Adrenal gland (tissue), 12 donors: Measurements from ENCODE around the gene NSMF. TPM values are rescaled to one million over a fixed set of nuclear protein-coding genes. Genes with fewer than 3 reads are reported as not detected.
"Not testable (repeated sequence)": the region's sequence is repeated elsewhere in the genome, so short reads cannot be mapped to it uniquely, and the experiment has no call there.

Experiments used
- DNase-seq, 7 donors: peaks; one replicate each; pipeline ENCODE4 v3.0.0-alpha.2; 2019 to 2020
- H3K27ac ChIP-seq, 5 donors: fragments of 200-600 bp; sonication (generic) in 4 of 5; 1 replicate in 3 of 5; 2 replicates in 2 of 5; pipeline versions ENCODE4 v1.5.1 to v1.8.0; 2016 to 2020; ENCODE audit warnings: mild to moderate bottlenecking in 1 of 5
- H3K27me3 ChIP-seq: fragments of 200-600 bp; 2 replicates; pipeline ENCODE4 v1.8.0; 2021
- H3K36me3 ChIP-seq, 2 donors: fragments of 200-600 bp; replicated peaks in 1 of 2; 1 replicate in 1 of 2; 2 replicates in 1 of 2; pipeline versions ENCODE4 v1.5.1 to v1.8.0; 2018 to 2022
- H3K4me1 ChIP-seq, 2 donors: fragments of 200-600 bp; replicated peaks in 1 of 2; 1 replicate in 1 of 2; 2 replicates in 1 of 2; pipeline versions ENCODE4 v1.5.1 to v1.8.0; 2018 to 2021
- H3K4me3 ChIP-seq, 4 donors: fragments of 200-600 bp; sonication (generic) in 3 of 4; one replicate each; pipeline ENCODE4 v1.5.1; 2016 to 2018
- H3K9me3 ChIP-seq, 3 donors: fragments of 200-600 bp; sonication (generic) in 1 of 3; replicated peaks in 1 of 3; 1 replicate in 2 of 3; 2 replicates in 1 of 3; pipeline versions ENCODE4 v1.5.1 to v1.8.0; 2016 to 2021
- CTCF ChIP-seq, 6 experiments: fragments of 450-650 bp in 4 of 6; fragments of 200-600 bp in 2 of 6; sonication (generic) in 1 of 6; IDR thresholded peaks; 1 replicate in 5 of 6; 2 replicates in 1 of 6; pipeline versions ENCODE4 v1.5.1 to v1.8.0; 2016 to 2021; ENCODE audit warnings: antibody characterized with exemption in 6 of 6, mild to moderate bottlenecking in 2 of 6, moderate library complexity in 1 of 6
- POLR2A ChIP-seq, 2 donors: fragments of 450-650 bp; IDR thresholded peaks; one replicate each; pipeline ENCODE4 v1.6.1; 2017; ENCODE audit warnings: antibody characterized with exemption in 2 of 2, mild to moderate bottlenecking in 2 of 2, moderate library complexity in 1 of 2
- WGBS, 4 donors: extraction: QIAGEN DNeasy Blood & Tissue Kit in 2 of 4; methylation state at CpG; one replicate each; pipeline versions ENCODE4 v1.1.5 to v1.1.7; 2013 to 2017; 5-methylcytosine and 5-hydroxymethylcytosine counted together
- intact Hi-C, 2 donors: fragments of 100-400 bp; cut with DNase I; formaldehyde crosslinking; loops; one replicate each; pipeline versions ENCODE4 v1.14.1 to v1.15.0; 2022 to 2023
- polyA plus RNA-seq, 3 donors: library from polyadenylated mRNA; stranded (reverse); fragments of 200-250 nt in 2 of 3; fragments of 350-450 nt in 1 of 3; fragmentation: Illumina TruSeq in 1 of 3; extraction: RNeasy Lipid Tissue Mini Kit (QIAGEN cat#74804) in 1 of 3; gene quantifications; one replicate each; pipeline ENCODE4 v1.2.3, GENCODE V29; 2013 to 2014
- total RNA-seq, 9 donors: library from RNA; depleted of rRNA in 4 of 9; stranded (reverse); fragments of >200 nt in 4 of 9; fragments of 120-200 nt in 1 of 9; fragmentation: NEBNext Ultra II Directional in 1 of 9; extraction: Animal tissue kit (Norgen Biotek cat#: 25700) in 1 of 9; gene quantifications; one replicate each; pipeline versions ENCODE4 v1.1.0 to v1.2.4, GENCODE V29; 2013 to 2023
- donor health status: healthy with polysubstance abuse.
- donor health status: Bipolar disorder and iron deficiency.
- donor health status: DM: yes; HTN: yes; CAD: no.
- donor health status: DM: no; HTN: no; CAD: no.
- donor health status: DM: no; HTN: no; CAD: no.
- donor health status: DM: yes; HTN: yes; CAD: no.

NSMF gene
- total and polyA plus RNA-seq, 12 donors = 8.7 to 118 (median 25.9) TPM

GRCh38 chr9:137453643-137454081, 5.5 kb downstream of the NSMF start:
- Histone ChIP-seq H3K27ac (no peak overlapping the region), H3K9me3 (no peaks in the 10 kb centered on the region), H3K27me3 (no peaks in the 10 kb centered on the region), H3K4me3 (peak overlapping the region in 1 of 4 donors; percentile 20), H3K4me1 (peaks cover 17 to 21% of the 10 kb centered on the region in 2 donors), H3K36me3 (peaks cover 0 to 14% of the 10 kb centered on the region in 2 donors)
- no peak for TF ChIP-seq CTCF (IDR thresholded peaks at IDR 0.05)
- TF ChIP-seq POLR2A (IDR thresholded peaks at IDR 0.05) = no peak
- 15 to 31% (median 23%) methylated on average over 6 to 25 of the region's 25 CpGs for WGBS, 4 donors
- DNase-seq = peak; percentile 76 to 88 (median 78)
- intact Hi-C loops = no loop called here

GRCh38 chr9:137452761-137453642, 6.1 kb downstream of the NSMF start:
- intact Hi-C loops = no loop called here
- Histone ChIP-seq H3K27ac (no peak overlapping the region), H3K4me3 (peak overlapping the region in 1 of 4 donors; percentile 20), H3K27me3 (no peaks in the 10 kb centered on the region), H3K36me3 (peaks cover 0 to 14% of the 10 kb centered on the region in 2 donors), H3K9me3 (no peaks in the 10 kb centered on the region), H3K4me1 (peaks cover 10 to 15% of the 10 kb centered on the region in 2 donors)
- TF ChIP-seq POLR2A (IDR thresholded peaks at IDR 0.05) (no peak), CTCF (IDR thresholded peaks at IDR 0.05) (no peak)
- WGBS, 4 donors = 82 to 97% (median 86%) methylated on average over 6 to 43 of the region's 43 CpGs
- DNase-seq = peak in 4 of 7 donors; percentile 24 to 51 (median 27)

GRCh38 chr9:137452006-137452760, 7.0 kb downstream of the NSMF start:
- Histone ChIP-seq H3K9me3 (no peaks in the 10 kb centered on the region), H3K27ac (no peak overlapping the region), H3K36me3 (peaks cover 0 to 12% of the 10 kb centered on the region in 2 donors), H3K27me3 (no peaks in the 10 kb centered on the region), H3K4me1 (peaks cover 10 to 15% of the 10 kb centered on the region in 2 donors), H3K4me3 (no peak overlapping the region)
- intact Hi-C loops = no loop called here
- DNase-seq = peak in 3 of 7 donors; percentile 18 to 33 (median 18)
- 85 to 96% (median 89%) methylated on average over 12 to 17 of the region's 17 CpGs for WGBS, 4 donors
- no peak for TF ChIP-seq POLR2A (IDR thresholded peaks at IDR 0.05)
- no peak for TF ChIP-seq CTCF (IDR thresholded peaks at IDR 0.05)

GRCh38 chr9:137451264-137452005, 7.7 kb downstream of the NSMF start:
- H3K27me3 ChIP-seq, H3K36me3 ChIP-seq, intact Hi-C loops, H3K27ac ChIP-seq, H3K4me3 ChIP-seq, H3K9me3 ChIP-seq, DNase-seq: not testable (repeated sequence)
- H3K4me1 ChIP-seq = peaks cover 10 to 15% of the 10 kb centered on the region in 2 donors
- WGBS, 4 donors = 77 to 93% (median 83%) methylated on average over 4 to 15 of the region's 31 CpGs

DNA sequence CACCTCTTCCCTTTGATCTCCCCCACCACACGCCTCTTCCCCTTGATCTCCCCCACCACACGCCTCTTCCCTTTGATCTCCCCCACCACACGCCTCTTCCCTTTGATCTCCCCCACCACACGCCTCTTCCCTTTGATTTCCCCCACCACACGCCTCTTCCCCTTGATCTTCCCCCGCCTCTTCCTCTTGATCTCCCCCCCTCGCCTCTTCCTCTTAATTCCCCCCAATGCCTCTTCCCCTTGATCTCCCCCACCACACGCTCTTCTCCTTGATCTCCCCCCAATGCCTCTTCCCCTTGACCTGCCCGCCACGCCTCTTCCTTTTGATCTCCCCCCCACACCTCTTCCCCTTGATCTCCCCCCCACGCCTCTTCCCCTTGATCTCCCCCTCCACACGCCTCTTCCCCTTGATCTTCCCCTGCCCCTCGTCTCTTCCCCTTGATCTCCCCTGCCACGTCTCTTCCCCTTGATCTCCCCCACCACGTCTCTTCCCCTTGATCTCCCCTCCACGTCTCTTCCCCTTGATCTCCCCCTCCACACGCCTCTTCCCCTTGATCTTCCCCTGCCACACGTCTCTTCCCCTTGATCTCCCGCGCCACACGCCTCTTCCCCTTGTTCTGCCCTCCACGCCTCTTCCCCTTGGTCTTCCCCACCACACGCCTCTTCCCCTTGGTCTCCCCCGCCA, 8.5 kb downstream of the NSMF start:
- H3K36me3 ChIP-seq, intact Hi-C loops, H3K9me3 ChIP-seq, H3K27ac ChIP-seq, H3K27me3 ChIP-seq, H3K4me3 ChIP-seq: not testable (repeated sequence)
- WGBS, 4 donors = 81 to 91% (median 88%) methylated on average over 11 to 22 of the region's 24 CpGs
- peaks cover 10 to 15% of the 10 kb centered on the region in 2 donors for H3K4me1 ChIP-seq
- peak in 1 of 7 donors; percentile 10 for DNase-seq
